Fibroblast of upper back skin (primary cell): ENCODE measurements around the gene TCFL5.

ENCODE experiments used
- DNase-seq: peaks from one replicate; pipeline ENCODE4 v3.0.0-alpha.2; 2013

The TCFL5 gene

GRCh38 chr20:62808211-62808865, 53.3 kb downstream of the TCFL5 start:
- DNase-seq, result peak; percentile 56

GRCh38 chr20:62807444-62808210, 54.0 kb downstream of the TCFL5 start:
- DNase-seq, result no peak

GRCh38 chr20:62806383-62807050, 55.1 kb downstream of the TCFL5 start:
- DNase-seq, result no peak

GRCh38 chr20:62805711-62806382, 55.8 kb downstream of the TCFL5 start:
- DNase-seq, result no peak

- no peak for DNase-seq
Measured at GRCh38 chr20:62805155-62805710, 56.4 kb downstream of the TCFL5 start.

GRCh38 chr20:62804627-62805154, 56.9 kb downstream of the TCFL5 start, which contains the start of gene OGFR:
OGFR (plus strand) TSS chr20:62804835; CDS start chr20:62804860, 25 bp downstream.
- peak; percentile 56 for DNase-seq

- no peak for DNase-seq
Measured at GRCh38 chr20:62804021-62804626, 57.5 kb downstream of the TCFL5 start.

GRCh38 chr20:62802026-62802712, 59.5 kb downstream of the TCFL5 start:
- no peak for DNase-seq

GRCh38 chr20:62801284-62802010, 60.2 kb downstream of the TCFL5 start:
- no peak for DNase-seq

- DNase-seq, result no peak
Measured at GRCh38 chr20:62800314-62801259, 61.0 kb downstream of the TCFL5 start.

- no peak for DNase-seq
Measured at GRCh38 chr20:62799873-62800272, 61.7 kb downstream of the TCFL5 start.

GRCh38 chr20:62799459-62799858, 62.2 kb downstream of the TCFL5 start:
- no peak for DNase-seq

GRCh38 chr20:62799036-62799435, 62.6 kb downstream of the TCFL5 start:
- DNase-seq, result no peak

- DNase-seq, result no peak
Measured at GRCh38 chr20:62797671-62798532, 63.7 kb downstream of the TCFL5 start.

- DNase-seq, result no peak
Measured at GRCh38 chr20:62796699-62797491, 64.7 kb downstream of the TCFL5 start.

GRCh38 chr20:62795023-62795761, 66.4 kb downstream of the TCFL5 start:
- peak; percentile 29 for DNase-seq
